Right atrium auricular region (tissue), 2 donors: Measurements from ENCODE around the gene NEMP1. TPM values are rescaled to one million over a fixed set of nuclear protein-coding genes. Genes with fewer than 3 reads are reported as not detected.

Experiments
- DNase-seq: peaks from one replicate; pipeline ENCODE4 v3.0.0-alpha.2; 2019; ENCODE audit warnings: low spot score
- H3K27ac ChIP-seq, 2 donors: fragments of 200-600 bp; sonication (generic); 1 replicate in 1 of 2; 2 replicates in 1 of 2; pipeline ENCODE4 v1.5.1; 2016 to 2019
- H3K27me3 ChIP-seq, 2 donors: fragments of 200-600 bp; sonication (generic); one replicate each; pipeline versions ENCODE4 v1.5.1 to v1.6.0; 2017 to 2019
- H3K36me3 ChIP-seq: fragments of 200-600 bp; sonication (generic); one replicate; pipeline ENCODE4 v1.5.1; 2016
- H3K4me1 ChIP-seq, 2 donors: fragments of 200-600 bp; sonication (generic); one replicate each; pipeline versions ENCODE4 v1.5.1 to v1.6.0; 2017 to 2019
- H3K4me3 ChIP-seq, 2 donors: fragments of 200-600 bp; sonication (generic); 1 replicate in 1 of 2; 2 replicates in 1 of 2; pipeline ENCODE4 v1.5.1; 2017 to 2019; ENCODE audit warnings: mild to moderate bottlenecking in 1 of 2, moderate library complexity in 1 of 2
- H3K9me3 ChIP-seq, 2 donors: fragments of 200-600 bp; sonication (generic); one replicate each; pipeline ENCODE4 v1.5.1; 2019
- total RNA-seq, 2 donors: library from RNA; depleted of rRNA; stranded (reverse); fragments of >200 nt; gene quantifications; one replicate each; pipeline ENCODE4 v1.1.0, GENCODE V29; 2016
- TF ChIP-seq, protein P1 (sequence below), 2 donors: fragments of 200-600 bp; sonication (generic); IDR thresholded peaks; one replicate each; pipeline ENCODE4 v1.5.1; 2019; ENCODE audit warnings: antibody characterized with exemption in 2 of 2

Gene NEMP1
- total RNA-seq, 2 donors from 2014 or later: 1.9 to 2.2 TPM

DNA sequence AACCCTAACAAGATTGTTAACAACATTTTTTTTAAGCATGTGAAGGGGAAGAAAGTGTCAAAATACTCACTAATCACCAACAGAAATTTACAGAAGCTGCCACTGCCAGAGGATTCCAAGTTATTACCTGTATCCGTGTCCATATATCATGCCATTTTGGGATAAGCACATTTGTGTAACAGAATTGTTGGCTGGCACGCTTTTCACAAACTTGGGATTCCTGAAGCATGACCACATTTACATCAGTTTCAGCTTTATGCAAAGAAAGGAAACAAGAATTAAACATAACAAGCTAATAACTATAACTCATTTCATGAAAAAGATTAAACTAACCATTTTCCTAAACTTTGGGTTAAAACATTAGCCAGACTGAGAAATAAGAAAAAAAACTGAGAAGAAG lies 5.9 kb downstream of the NEMP1 start:
- Histone ChIP-seq H3K4me1 (peaks cover 0 to 4% of the 10 kb centered on the region in 2 donors), H3K9me3 (no peaks in the 10 kb centered on the region), H3K4me3 (no peak overlapping the region), H3K27me3 (no peaks in the 10 kb centered on the region), H3K36me3 (no peaks in the 10 kb centered on the region), H3K27ac (no peak overlapping the region)
- no peak for DNase-seq
- TF ChIP-seq, protein P1, sequence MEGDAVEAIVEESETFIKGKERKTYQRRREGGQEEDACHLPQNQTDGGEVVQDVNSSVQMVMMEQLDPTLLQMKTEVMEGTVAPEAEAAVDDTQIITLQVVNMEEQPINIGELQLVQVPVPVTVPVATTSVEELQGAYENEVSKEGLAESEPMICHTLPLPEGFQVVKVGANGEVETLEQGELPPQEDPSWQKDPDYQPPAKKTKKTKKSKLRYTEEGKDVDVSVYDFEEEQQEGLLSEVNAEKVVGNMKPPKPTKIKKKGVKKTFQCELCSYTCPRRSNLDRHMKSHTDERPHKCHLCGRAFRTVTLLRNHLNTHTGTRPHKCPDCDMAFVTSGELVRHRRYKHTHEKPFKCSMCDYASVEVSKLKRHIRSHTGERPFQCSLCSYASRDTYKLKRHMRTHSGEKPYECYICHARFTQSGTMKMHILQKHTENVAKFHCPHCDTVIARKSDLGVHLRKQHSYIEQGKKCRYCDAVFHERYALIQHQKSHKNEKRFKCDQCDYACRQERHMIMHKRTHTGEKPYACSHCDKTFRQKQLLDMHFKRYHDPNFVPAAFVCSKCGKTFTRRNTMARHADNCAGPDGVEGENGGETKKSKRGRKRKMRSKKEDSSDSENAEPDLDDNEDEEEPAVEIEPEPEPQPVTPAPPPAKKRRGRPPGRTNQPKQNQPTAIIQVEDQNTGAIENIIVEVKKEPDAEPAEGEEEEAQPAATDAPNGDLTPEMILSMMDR (IDR thresholded peaks at IDR 0.05): no peak

DNA sequence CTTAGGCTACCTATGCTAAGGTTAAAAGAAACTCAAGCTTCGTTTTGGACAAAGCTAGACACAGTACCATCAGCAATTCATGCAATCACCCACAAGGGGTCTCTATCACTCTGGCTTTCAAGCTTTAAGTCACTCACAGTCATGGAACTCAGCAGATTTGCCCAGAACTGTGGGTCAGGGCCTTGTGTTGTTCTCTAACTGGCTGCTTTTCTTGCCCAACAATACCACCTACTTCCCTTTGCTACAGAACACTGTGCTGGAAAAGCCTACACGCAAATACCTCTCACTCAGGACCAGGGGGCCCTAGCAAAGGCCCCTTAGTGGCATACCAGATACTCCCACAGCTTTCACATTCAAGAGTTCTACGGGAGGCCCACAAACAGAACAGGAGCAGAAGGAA lies 9.1 kb downstream of the NEMP1 start:
- H3K36me3 ChIP-seq: no peaks in the 10 kb centered on the region
- H3K4me3 ChIP-seq: no peak overlapping the region
- no peaks in the 10 kb centered on the region for H3K9me3 ChIP-seq
- H3K27me3 ChIP-seq: no peaks in the 10 kb centered on the region
- TF ChIP-seq, protein P1 (IDR thresholded peaks at IDR 0.05): peak; percentile 59 to 91
- DNase-seq: peak; percentile 88
- H3K4me1 ChIP-seq: no peaks in the 10 kb centered on the region
- peak overlapping the region; percentile 13 to 31 for H3K27ac ChIP-seq

DNA sequence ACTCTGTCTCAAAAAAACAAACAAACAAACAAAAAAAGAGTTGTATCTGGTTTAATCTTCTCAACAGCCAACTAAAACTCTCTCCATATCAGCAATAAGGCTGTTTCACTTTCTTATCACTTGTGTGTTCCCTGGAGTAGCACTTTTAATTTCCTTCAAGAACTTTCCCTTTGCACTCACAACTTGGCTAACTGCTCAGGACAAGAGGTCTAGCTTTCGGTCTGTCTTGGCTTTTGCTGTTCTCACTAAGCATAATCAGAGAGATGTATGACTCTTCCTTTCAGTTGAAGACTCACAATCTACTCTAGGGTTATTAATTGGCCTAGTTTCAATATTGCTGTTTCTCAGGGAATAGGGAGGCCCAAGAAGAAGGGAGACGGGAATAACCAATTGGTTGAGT lies 12.3 kb downstream of the NEMP1 start:
- Histone ChIP-seq H3K36me3 (peaks cover 5% of the 10 kb centered on the region), H3K4me3 (no peak overlapping the region), H3K27me3 (no peaks in the 10 kb centered on the region), H3K27ac (no peak overlapping the region), H3K9me3 (no peaks in the 10 kb centered on the region), H3K4me1 (no peaks in the 10 kb centered on the region)
- TF ChIP-seq, protein P1 (IDR thresholded peaks at IDR 0.05): no peak
- no peak for DNase-seq

DNA sequence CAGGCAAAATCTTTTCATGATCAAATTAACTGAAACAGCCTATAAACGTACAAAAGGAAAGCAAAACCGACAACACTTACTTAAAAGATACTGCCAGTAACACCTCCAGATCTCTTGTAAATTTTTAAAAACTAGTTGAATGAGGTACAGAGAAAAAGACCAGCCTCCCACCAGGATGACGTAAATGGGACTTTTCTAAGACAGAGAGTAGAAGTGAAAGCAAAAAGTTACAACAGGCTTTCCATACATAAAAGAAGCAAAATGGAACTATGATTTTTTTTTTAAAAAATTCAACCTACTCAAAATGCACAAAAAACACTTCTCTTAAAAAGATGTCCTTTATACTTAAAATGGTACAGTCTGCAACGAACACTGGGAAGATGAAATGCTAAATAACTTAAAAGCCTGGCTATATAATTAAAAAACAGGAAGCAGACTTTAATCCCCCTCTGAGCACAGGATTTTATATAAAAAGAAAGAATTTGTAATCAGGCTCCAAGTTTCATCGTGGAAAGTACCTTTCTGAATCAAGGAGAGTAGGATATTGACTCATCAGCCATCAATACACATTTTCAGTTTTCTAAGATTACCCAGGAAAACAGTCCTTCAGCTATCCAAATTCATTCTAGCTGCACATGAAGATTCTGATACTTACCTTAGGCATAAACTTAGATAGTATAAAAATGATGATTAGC lies 14.5 kb downstream of the NEMP1 start:
- TF ChIP-seq, protein P1 (IDR thresholded peaks at IDR 0.05): no peak
- H3K27me3 ChIP-seq: no peaks in the 10 kb centered on the region
- H3K4me3 ChIP-seq: no peak overlapping the region
- H3K9me3 ChIP-seq: no peaks in the 10 kb centered on the region
- H3K4me1 ChIP-seq: no peaks in the 10 kb centered on the region
- H3K27ac ChIP-seq: no peak overlapping the region
- peaks cover 5% of the 10 kb centered on the region for H3K36me3 ChIP-seq
- no peak for DNase-seq

DNA sequence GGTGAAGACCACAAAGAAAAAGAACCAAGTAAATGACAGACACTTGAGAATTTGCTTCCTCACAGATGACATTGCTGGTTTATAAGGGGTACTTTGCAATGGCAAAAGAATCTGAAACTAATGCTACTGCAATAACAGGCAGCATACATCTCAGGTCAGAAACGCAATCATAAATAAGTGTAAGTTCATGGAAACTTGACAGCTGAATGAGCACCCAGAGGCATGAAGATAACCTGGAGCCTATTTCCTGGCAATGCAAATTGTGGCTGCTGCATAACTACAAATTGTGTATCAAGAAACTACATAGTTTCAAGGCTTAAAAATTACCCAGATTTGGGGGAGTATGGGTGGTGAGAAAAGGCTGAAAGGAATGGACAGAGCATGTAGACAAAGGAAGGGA lies 20.1 kb downstream of the NEMP1 start:
- no peak overlapping the region for H3K27ac ChIP-seq
- TF ChIP-seq, protein P1 (IDR thresholded peaks at IDR 0.05): no peak
- no peaks in the 10 kb centered on the region for H3K9me3 ChIP-seq
- no peak overlapping the region for H3K4me3 ChIP-seq
- H3K36me3 ChIP-seq: peaks cover 10% of the 10 kb centered on the region
- no peaks in the 10 kb centered on the region for H3K27me3 ChIP-seq
- H3K4me1 ChIP-seq: no peaks in the 10 kb centered on the region
- no peak for DNase-seq
